DMS53 treated with DMSO at 0.1 percent for 48 hours (cell line): Measurements from ENCODE around the gene TBC1D32.
"Not testable (repeated sequence)": the region's sequence is repeated elsewhere in the genome, so short reads cannot be mapped to it uniquely, and the experiment has no call there.

ENCODE experiments used
- DNase-seq: peaks from one replicate; lab custom pipeline; 2025; ENCODE audit not compliant: unreplicated experiment; lab: John Stamatoyannopoulos, UW

The TBC1D32 gene

GRCh38 chr6:121333694-121334093, 586 bp downstream of the TBC1D32 start:
- DNase-seq, result not testable (repeated sequence)

GRCh38 chr6:121333196-121333595, 1.1 kb downstream of the TBC1D32 start:
- DNase-seq, result no peak

GRCh38 chr6:121330516-121330915, 3.8 kb downstream of the TBC1D32 start:
- no peak for DNase-seq

GRCh38 chr6:121321282-121321681, 13.0 kb downstream of the TBC1D32 start:
- DNase-seq, result no peak

GRCh38 chr6:121319603-121320002, 14.7 kb downstream of the TBC1D32 start:
- DNase-seq, result no peak

- DNase-seq, result no peak
Observed at GRCh38 chr6:121319112-121319553, 15.1 kb downstream of the TBC1D32 start.

GRCh38 chr6:121314381-121315112, 19.7 kb downstream of the TBC1D32 start:
- no peak for DNase-seq

- DNase-seq, result not testable (repeated sequence)
Observed at GRCh38 chr6:121311814-121312213, 22.5 kb downstream of the TBC1D32 start.

- no peak for DNase-seq
Observed at GRCh38 chr6:121310495-121310894, 23.8 kb downstream of the TBC1D32 start.

- DNase-seq, result no peak
Observed at GRCh38 chr6:121309768-121310469, 24.4 kb downstream of the TBC1D32 start.

GRCh38 chr6:121305957-121306607, 28.2 kb downstream of the TBC1D32 start:
- peak; percentile 56 for DNase-seq

GRCh38 chr6:121302882-121303281, 31.4 kb downstream of the TBC1D32 start:
- no peak for DNase-seq

GRCh38 chr6:121301156-121301555, 33.1 kb downstream of the TBC1D32 start:
- not testable (repeated sequence) for DNase-seq

- DNase-seq, result no peak
Observed at GRCh38 chr6:121297694-121298093, 36.6 kb downstream of the TBC1D32 start.

GRCh38 chr6:121285041-121285440, 49.2 kb downstream of the TBC1D32 start:
- DNase-seq, result no peak

GRCh38 chr6:121274666-121275295, 59.5 kb downstream of the TBC1D32 start:
- no peak for DNase-seq

GRCh38 chr6:121263742-121264141, 70.5 kb downstream of the TBC1D32 start:
- DNase-seq, result no peak

GRCh38 chr6:121260651-121261102, 73.6 kb downstream of the TBC1D32 start:
- no peak for DNase-seq

GRCh38 chr6:121247386-121247785, 86.9 kb downstream of the TBC1D32 start:
- DNase-seq, result no peak

- no peak for DNase-seq
Observed at GRCh38 chr6:121242386-121242785, 91.9 kb downstream of the TBC1D32 start.

GRCh38 chr6:121237859-121238258, 96.4 kb downstream of the TBC1D32 start:
- no peak for DNase-seq
